DMS114 treated with DMSO at 0.1 percent for 48 hours (cell line): ENCODE measurements around the gene CAMSAP1.
"Not testable (repeated sequence)": the region's sequence is repeated elsewhere in the genome, so short reads cannot be mapped to it uniquely, and the experiment has no call there.

Experiments
- DNase-seq: peaks from one replicate; lab custom pipeline; 2025; ENCODE audit not compliant: unreplicated experiment; lab: John Stamatoyannopoulos, UW

CAMSAP1 gene

GRCh38 chr9:135920973-135921585 is 13.7 kb upstream of the CAMSAP1 start:
- DNase-seq = no peak

GRCh38 chr9:135920256-135920930 is 13.0 kb upstream of the CAMSAP1 start:
- DNase-seq = no peak

GRCh38 chr9:135919318-135919890 is 12.1 kb upstream of the CAMSAP1 start:
- no peak for DNase-seq

DNA sequence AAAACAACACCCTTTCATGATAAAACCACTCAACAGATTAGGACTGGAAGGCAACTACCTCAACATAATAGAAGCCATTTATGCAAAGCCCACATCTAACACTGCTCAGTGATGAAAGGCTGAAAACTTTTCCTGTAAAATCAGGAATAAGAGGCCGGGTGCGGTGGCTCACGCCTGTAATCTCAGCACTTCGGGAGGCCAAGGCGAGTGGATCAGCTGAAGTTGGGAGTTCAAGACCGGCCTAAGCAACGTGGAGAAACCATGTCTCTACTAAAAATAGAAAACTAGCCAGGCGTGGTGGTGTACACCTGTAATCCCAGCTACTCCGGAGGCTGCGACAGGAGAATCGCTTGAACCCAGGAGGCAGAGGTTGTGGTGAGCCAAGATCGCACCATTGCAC is 8.9 kb upstream of the CAMSAP1 start:
- DNase-seq = not testable (repeated sequence)

DNA sequence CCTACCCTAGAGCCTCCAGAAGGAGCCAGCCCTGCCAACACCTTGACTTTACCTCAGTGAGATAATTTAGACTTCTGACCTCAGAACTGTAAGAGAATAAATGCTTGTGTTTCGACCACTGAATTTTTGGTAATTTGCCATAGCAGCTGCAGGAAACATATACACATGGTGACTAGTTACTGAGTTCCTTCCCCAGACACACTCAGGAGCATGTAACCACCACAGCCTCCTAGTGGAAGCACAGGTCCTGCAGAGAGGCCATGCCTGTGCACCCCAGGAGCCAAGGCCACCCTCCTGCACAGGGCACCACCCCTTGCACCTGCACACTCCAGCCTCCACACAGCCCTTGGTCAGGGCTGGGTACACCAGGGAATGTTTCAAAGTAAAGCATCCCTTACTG is 7.6 kb upstream of the CAMSAP1 start:
- no peak for DNase-seq

GRCh38 chr9:135911233-135911632 is 3.9 kb upstream of the CAMSAP1 start:
- not testable (repeated sequence) for DNase-seq

DNA sequence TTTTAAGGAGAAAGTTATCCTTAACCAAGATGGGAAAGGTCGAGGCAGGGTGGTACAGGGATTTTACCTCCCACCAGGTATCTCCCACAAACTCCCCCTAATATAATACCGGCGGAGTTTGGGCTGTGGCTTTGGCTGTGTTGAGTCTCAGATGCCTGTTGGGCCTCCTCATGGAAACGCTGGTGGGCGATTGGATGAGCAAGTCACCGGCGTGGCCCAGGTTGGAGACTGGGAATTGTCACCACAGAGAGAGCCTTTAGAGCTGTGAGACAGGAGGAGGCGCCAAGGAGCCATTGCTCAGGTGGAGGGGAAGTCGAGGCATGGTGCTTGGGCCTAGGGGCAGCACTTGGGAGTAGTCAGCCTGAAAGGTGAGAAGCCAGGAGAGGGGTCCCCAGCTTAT is 3.4 kb upstream of the CAMSAP1 start:
- no peak for DNase-seq

GRCh38 chr9:135910216-135910615 is 2.9 kb upstream of the CAMSAP1 start:
- DNase-seq = no peak

GRCh38 chr9:135909371-135909770 is 2.0 kb upstream of the CAMSAP1 start:
- DNase-seq = no peak

DNA sequence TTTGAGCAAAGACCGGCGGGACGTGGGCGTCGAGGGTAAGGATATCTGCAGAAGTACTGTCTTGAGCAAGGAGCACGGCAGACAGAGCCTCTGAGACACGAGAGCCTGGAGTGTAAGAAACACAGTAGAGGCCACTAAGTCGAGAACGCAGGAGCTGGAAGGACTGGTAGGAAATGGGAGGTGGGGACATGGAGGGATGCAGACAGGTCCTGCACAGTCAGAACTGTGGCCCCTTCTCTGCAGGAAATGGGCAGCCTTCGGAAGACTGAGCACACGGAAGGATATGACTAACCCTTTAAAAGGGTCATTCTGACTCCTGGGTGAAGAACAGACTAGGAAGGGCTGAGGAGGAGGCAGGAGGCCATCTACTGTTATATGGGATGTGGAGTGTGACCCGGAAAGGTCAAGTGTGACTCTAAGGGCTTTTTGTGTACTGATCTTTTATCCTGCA is 1.4 kb upstream of the CAMSAP1 start:
- no peak for DNase-seq

DNA sequence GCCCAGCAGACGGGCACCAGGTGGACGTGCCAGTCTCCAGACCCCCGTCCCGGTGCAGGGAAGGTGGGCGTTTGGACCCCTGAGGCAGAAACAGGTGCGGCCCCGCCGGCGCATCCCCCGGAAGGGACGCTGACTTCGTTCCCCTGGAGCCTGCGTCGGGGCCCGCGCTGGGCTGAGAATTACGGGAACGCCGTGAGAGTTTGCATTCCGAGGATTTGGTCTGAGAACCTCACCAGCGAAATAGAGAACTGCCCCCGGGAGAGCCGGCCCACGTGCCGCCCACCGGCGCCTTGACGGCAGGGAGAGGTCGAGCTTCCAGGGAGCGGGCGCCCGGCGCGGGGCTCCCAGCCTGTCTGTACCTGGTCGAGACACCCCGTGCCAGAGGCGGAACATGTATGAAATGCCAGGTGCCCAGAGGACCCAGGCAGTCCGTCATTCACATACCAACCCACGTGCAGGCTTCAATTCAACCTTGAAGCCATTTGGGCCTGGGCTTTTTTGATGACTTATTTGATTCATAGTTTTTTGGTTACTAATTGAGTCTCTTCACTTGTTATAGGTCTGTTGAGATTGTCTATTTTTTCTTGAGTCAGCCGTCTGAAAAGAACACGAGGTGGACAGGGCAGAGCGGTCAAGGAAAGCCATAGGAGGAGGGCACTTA is 877 bp upstream of the CAMSAP1 start:
- no peak for DNase-seq

- DNase-seq = no peak
Observed at GRCh38 chr9:135907006-135907430, 328 bp downstream of the CAMSAP1 start.

- DNase-seq = no peak
Observed at GRCh38 chr9:135906291-135907005, 898 bp downstream of the CAMSAP1 start.

DNA sequence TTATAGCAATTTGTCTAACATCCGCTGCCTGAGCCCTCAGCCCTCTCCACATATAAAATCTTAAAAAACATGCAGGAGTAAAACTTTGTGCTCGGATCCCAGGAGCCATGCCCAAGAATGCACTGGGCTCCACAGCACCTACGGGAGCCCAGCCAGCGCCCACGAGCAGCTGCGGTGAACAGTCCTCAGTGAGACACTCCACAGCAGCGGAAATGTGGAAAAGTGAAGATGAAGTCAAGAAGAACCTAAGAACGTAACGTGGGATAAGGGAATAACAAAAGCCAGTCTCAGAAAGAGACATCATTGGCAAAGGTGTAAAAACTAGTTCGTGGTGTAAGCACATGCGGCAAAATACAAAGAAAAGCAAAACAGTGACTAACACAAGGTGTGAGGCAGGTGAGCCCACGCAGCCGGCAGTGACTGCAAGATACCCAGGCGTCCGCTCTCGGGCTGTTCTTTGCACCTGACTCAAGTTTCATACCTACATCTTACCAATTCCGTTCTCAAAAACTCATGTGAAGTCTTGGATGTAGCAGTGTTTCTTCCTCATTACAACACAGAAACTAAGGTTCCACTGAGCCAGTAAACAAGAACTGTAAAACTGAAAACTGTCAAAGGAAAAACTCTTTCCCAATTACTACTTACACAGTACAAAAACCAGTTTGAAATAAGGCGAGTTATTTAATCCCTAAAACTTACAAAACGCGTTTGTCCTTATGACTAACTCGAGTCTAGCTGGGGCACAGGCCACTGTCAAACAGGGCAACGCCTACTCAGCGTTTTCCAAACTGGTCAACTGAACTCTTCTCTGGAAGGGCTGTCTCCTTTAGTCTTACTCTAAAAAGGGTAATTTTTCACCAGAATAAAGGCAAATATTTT is 1.7 kb downstream of the CAMSAP1 start:
- DNase-seq = no peak

DNA sequence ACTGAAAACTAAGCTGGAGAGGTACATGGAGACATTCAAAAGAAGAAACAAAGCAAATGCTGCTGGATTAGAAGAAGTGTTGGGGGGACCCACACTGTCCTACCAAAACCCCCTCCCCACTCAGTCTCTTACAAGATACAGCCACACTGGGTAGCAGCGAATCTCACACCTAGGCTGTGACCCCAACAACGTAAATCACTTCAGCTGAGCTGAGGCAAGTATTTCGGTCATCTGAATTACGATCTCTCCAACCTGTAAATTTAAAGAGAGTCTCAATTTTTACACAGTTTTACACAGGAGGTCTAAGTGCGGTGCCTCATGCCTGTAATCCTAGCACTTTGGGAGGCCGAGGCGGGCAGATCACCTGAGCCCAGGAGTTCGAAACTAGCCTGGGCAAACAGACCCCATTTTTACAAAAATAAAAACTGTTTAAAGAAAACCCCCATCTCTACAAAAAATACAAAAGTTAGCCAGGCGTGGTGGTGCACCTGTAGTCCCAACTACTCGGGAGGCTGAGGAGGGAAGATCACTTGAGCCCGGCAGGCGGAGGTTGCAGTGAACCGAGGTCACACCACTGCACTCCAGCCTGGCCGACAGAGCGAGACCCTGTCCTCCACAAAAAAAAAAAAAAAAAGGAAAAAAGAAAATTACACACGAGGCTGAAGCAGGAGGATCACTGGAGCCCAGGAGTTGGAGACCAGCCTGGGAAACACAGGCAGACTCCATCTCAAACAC is 3.4 kb downstream of the CAMSAP1 start:
- DNase-seq = no peak

GRCh38 chr9:135903358-135903656 is 4.0 kb downstream of the CAMSAP1 start:
- DNase-seq = no peak

DNA sequence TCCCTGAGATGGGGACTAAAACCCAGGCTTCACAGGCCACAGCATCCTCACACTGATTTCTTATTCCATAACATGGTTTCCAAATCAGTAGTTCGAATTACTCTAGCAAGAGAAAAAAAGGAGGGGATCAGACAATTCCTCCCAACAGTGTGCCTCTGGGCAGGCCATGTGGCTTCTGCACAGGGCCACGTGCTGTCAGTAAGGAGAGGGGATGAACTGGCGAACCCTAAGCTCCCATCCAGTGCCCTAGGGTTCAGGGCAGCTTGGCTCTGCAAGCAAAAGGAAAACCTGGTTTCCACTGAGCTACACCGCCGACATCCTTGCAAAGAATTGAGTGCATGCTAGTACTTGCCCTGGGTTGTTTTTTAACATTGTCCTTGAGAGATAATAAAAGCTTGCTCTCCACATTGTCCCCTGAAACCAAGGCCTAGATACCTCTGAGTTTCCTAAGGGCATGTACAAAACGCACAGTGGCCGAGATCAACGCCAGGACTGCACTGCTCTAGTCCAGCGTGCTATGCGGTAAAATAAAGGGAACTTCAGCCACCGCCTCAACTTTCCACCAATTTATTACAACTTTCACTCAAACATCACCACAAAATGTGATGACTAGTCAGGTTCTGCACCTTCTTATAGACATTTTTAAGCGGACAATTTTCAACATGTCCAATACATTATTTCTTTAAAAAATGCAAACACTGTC is 4.5 kb downstream of the CAMSAP1 start:
- DNase-seq = no peak

DNA sequence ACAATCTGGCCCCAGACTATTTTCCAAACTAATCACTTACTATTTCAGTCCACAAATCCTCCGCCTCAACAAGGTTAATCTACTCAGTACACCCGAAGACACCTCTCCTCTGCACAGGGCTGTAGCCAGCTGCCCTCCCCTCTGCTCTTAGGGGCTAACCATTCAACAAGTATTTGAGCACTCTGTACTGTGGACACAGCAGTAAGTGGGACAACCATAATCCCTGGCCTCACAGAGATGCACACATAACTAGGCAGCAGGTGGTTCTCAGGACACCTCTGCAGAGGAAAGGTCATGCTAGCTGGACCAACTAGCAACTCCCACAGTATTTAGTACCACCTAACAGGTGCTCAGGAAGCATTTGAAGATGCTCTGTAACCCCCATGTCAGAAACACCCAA is 5.5 kb downstream of the CAMSAP1 start:
- no peak for DNase-seq

GRCh38 chr9:135901031-135901758 is 6.2 kb downstream of the CAMSAP1 start:
- no peak for DNase-seq
